GM23248 (cell line): ENCODE results near the gene FAM174B. TPM values are rescaled to one million over a fixed set of nuclear protein-coding genes. Genes with fewer than 3 reads are reported as not detected.

Experiments used
- DNase-seq: peaks from one replicate; pipeline ENCODE4 v3.0.0-alpha.2; 2015
- H2AFZ ChIP-seq: fragments of 200-600 bp; sonication (generic); 2 replicates; pipeline ENCODE4 v1.6.1; 2016; ENCODE audit warnings: antibody characterized with exemption
- H3F3A ChIP-seq: fragments of 200-600 bp; sonication (generic); 2 replicates; pipeline ENCODE4 v1.6.1; 2016; ENCODE audit warnings: mild to moderate bottlenecking, antibody characterized with exemption, mixed run types; ENCODE audit not compliant: insufficient read depth
- H3K27ac ChIP-seq: fragments of 200-600 bp; sonication (generic); 2 replicates; pipeline ENCODE4 v1.5.1; 2016; ENCODE audit warnings: mild to moderate bottlenecking
- H3K27me3 ChIP-seq: fragments of 200-600 bp; sonication (generic); replicated peaks from 2 replicates; pipeline ENCODE4 v1.6.1; 2016; ENCODE audit warnings: mild to moderate bottlenecking; ENCODE audit not compliant: insufficient read depth
- H3K36me3 ChIP-seq: fragments of 200-600 bp; sonication (generic); 2 replicates; pipeline ENCODE4 v1.6.1; 2016; ENCODE audit warnings: low read depth, mild to moderate bottlenecking
- H3K4me1 ChIP-seq: fragments of 200-600 bp; sonication (generic); 2 replicates; pipeline ENCODE4 v1.6.1; 2016; ENCODE audit warnings: mild to moderate bottlenecking; ENCODE audit not compliant: insufficient read depth
- H3K4me2 ChIP-seq: fragments of 200-600 bp; sonication (generic); one replicate; pipeline ENCODE4 v1.6.1; 2016; ENCODE audit warnings: mild to moderate bottlenecking; ENCODE audit not compliant: unreplicated experiment
- H3K4me3 ChIP-seq: fragments of 200-600 bp; sonication (generic); 2 replicates; pipeline ENCODE4 v1.5.1; 2016; ENCODE audit warnings: mild to moderate bottlenecking
- H3K79me2 ChIP-seq: fragments of 200-600 bp; sonication (generic); 2 replicates; pipeline ENCODE4 v1.6.1; 2016; ENCODE audit warnings: mild to moderate bottlenecking; ENCODE audit not compliant: insufficient read depth
- H3K9ac ChIP-seq: fragments of 200-600 bp; sonication (generic); 2 replicates; pipeline ENCODE4 v1.6.1; 2016; ENCODE audit warnings: mild to moderate bottlenecking
- H3K9me2 ChIP-seq: fragments of 200-600 bp; sonication (generic); 2 replicates; pipeline ENCODE4 v1.6.1; 2016; ENCODE audit warnings: mixed run types, mild to moderate bottlenecking, moderate library complexity; ENCODE audit not compliant: insufficient read depth
- H3K9me3 ChIP-seq: fragments of 200-600 bp; sonication (generic); one replicate; pipeline ENCODE4 v1.6.1; 2017; ENCODE audit warnings: low read depth
- H4K20me1 ChIP-seq: fragments of 200-600 bp; sonication (generic); 2 replicates; pipeline ENCODE4 v1.6.0; 2016; ENCODE audit not compliant: insufficient read depth
- EZH2 ChIP-seq: fragments of 200-600 bp; sonication (generic); IDR thresholded peaks from 2 replicates; pipeline ENCODE4 v1.6.1; 2018; ENCODE audit warnings: antibody characterized with exemption, mild to moderate bottlenecking; ENCODE audit not compliant: insufficient read depth, poor library complexity, severe bottlenecking
- EZH2phosphoT487 ChIP-seq: fragments of 200-600 bp; sonication (generic); IDR thresholded peaks from 2 replicates; pipeline ENCODE4 v1.6.1; 2018; ENCODE audit warnings: antibody characterized with exemption, moderate library complexity, mild to moderate bottlenecking, low read depth; ENCODE audit not compliant: insufficient read depth
- WGBS, 2 experiments: methylation state at CpG; one replicate each; pipeline ENCODE4 v1.1.6; 2015 to 2017; ENCODE audit warnings: low lambda C conversion rate in 2 of 2, low coverage in 1 of 2; ENCODE audit errors: missing lambda C conversion rate in 2 of 2; 5-methylcytosine and 5-hydroxymethylcytosine counted together
- in situ Hi-C: fragments of 300-500 bp; cut with MboI; formaldehyde crosslinking; loops from 2 replicates; pipeline ENCODE4 v1.15.0; 2020
- polyA plus RNA-seq: library from polyadenylated mRNA; unstranded; fragments of >200 nt; fragmentation: Nextera tagmentation; extraction: Ambion mirVana; gene quantifications from 2 replicates; pipeline ENCODE4 v1.2.1, GENCODE V29; 2016
- total RNA-seq: library from RNA; depleted of rRNA; stranded (reverse); fragments of >200 nt; shearing (Covaris generic); gene quantifications from 2 replicates; pipeline ENCODE4 v1.2.3, GENCODE V29; 2014

The FAM174B gene
- total and polyA plus RNA-seq, 2 experiments from 2014 or later = 1.8 to 4.4 TPM

DNA sequence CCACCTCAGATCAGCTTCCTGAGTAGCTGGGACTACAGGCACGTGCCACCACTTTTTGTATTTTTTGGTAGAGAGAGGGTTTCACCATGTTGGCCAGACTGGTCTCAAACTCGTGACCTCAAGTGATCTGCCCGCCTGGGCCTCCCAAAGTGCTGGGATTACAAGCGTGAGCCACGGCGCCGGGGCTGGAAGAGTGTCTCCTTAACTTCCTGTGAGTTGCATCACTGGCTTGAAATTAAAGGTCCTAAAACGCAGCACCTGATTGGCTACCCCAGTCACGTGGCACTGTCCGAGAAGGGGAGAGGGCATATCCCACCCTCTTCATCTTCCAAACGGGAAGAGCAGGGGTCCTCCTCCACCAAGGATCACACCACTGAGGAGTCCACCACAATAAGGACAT, 5.5 kb upstream of the FAM174B start:
- Histone ChIP-seq H3K9ac (no peak overlapping the region), H2AFZ (no peak overlapping the region), H3K36me3 (no peaks in the 10 kb centered on the region), H3K4me1 (0 out of 2 replicates have a peak, but pooled peaks cover 4% of the 10 kb centered on the region), H3K27ac (no peak overlapping the region), H3K27me3 (no peaks in the 10 kb centered on the region; the same call in 1 of the 2 replicates), H3K79me2 (no peaks in the 10 kb centered on the region), H3K4me3 (no peak overlapping the region), H3K9me2 (no peaks in the 10 kb centered on the region), H3F3A (no peaks in the 10 kb centered on the region), H3K4me2 (no peak overlapping the region), H3K9me3 (no peaks in the 10 kb centered on the region), H4K20me1 (no peaks in the 10 kb centered on the region)
- in situ Hi-C loops = no loop called here
- DNase-seq = no peak
- WGBS, 2 experiments = 79 to 80% methylated on average over 11 of the region's 11 CpGs
- TF ChIP-seq EZH2phosphoT487 = no peak
- no peak for TF ChIP-seq EZH2

DNA sequence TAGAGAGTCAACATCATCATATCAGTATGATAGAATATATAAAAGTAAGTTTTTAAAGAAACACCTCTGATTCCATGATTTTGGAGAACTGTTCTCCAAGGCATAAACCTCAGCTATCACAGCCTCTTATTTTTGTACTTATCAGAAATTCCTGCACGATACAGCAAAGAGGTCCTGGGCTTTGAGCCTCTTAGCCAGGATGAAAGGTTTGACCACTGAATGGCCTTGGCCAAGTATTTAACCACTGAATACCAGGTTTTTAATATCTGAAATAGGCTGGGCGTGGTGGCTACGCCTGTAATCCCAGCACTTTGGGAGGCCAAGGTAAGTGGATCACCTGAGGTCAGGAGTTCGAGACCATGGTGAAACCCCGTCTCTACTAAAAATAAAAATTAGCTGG, 1.9 kb upstream of the FAM174B start:
- DNase-seq = no peak
- Histone ChIP-seq H3F3A (no peaks in the 10 kb centered on the region), H3K36me3 (no peaks in the 10 kb centered on the region), H3K4me2 (no peak overlapping the region), H3K9me2 (no peaks in the 10 kb centered on the region), H2AFZ (no peak overlapping the region), H3K79me2 (no peaks in the 10 kb centered on the region), H3K4me1 (no peaks in the 10 kb centered on the region), H3K27ac (no peak overlapping the region), H3K9ac (no peak overlapping the region), H3K27me3 (peaks cover 5% of the 10 kb centered on the region; the same call in 1 of the 2 replicates), H3K9me3 (no peaks in the 10 kb centered on the region), H4K20me1 (no peaks in the 10 kb centered on the region), H3K4me3 (no peak overlapping the region)
- WGBS, 2 experiments = 80 to 94% methylated on average over 5 of the region's 5 CpGs
- TF ChIP-seq EZH2 (no peak), EZH2phosphoT487 (no peak)
- in situ Hi-C loops = no loop called here

DNA sequence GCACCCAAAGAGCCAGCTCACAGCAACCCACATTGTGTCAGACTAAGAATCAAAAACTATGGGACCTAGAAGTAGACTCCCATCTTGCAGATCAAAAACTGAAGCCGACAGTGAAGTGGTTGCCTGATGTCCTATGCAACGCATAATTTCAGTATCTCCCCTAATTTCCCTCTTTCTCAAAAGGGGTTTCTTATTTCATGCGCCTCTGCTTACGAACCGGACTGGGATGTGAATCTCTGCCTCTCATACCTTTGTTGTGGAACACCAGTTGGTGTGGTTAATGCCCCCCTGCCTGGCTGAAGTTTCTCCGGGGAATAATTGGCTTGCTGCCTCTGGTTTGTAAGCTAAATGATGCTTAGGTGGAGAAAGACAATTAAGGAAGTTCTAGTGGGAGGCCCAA, 514 bp upstream of the FAM174B start:
- Histone ChIP-seq H3K9ac (no peak overlapping the region), H3K9me2 (no peaks in the 10 kb centered on the region), H3K4me2 (peak overlapping the region; percentile 70), H3K27me3 (peaks cover 5% of the 10 kb centered on the region; the same call in 1 of the 2 replicates), H4K20me1 (no peaks in the 10 kb centered on the region), H3K36me3 (no peaks in the 10 kb centered on the region), H3K4me1 (no peaks in the 10 kb centered on the region), H3K79me2 (no peaks in the 10 kb centered on the region), H3K27ac (no peak overlapping the region), H3K9me3 (no peaks in the 10 kb centered on the region), H2AFZ (peak overlapping the region; percentile 68), H3F3A (no peaks in the 10 kb centered on the region), H3K4me3 (peak overlapping the region; percentile 63)
- TF ChIP-seq EZH2 (no peak), EZH2phosphoT487 (no peak)
- 61 to 68% methylated on average over 6 of the region's 6 CpGs for WGBS, 2 experiments
- DNase-seq = no peak
- in situ Hi-C loops = no loop called here

DNA sequence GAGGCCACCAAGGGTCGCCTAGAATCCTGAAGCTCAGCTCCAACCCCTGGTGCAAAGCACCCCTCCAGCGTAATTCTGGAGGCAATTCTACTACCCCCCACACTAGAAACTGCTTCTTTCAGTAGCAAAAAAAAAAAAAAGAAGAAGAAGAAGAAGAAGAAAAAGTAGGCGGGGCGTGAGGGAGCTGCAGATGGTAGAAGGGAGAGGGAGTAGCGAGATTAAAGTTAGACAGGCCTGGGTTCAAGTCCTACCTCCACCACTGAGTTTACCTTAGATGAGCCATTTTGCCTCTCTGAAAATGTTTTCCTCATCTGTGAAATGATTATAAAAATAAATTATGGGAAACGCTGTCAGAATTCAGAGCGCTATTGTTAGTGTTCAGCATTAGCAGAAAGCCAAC, 913 bp downstream of the FAM174B start:
- H3K27me3 ChIP-seq = peaks cover 5% of the 10 kb centered on the region; the same call in 1 of the 2 replicates
- H3K9me2 ChIP-seq = no peaks in the 10 kb centered on the region
- no peaks in the 10 kb centered on the region for H3F3A ChIP-seq
- H3K4me2 ChIP-seq = peak overlapping the region; percentile 70
- H3K4me1 ChIP-seq = no peaks in the 10 kb centered on the region
- H3K9me3 ChIP-seq = no peaks in the 10 kb centered on the region
- H3K79me2 ChIP-seq = no peaks in the 10 kb centered on the region
- DNase-seq = no peak
- no peaks in the 10 kb centered on the region for H3K36me3 ChIP-seq
- WGBS, 2 experiments = 58 to 63% methylated on average over 7 of the region's 7 CpGs
- in situ Hi-C loops = no loop called here
- no peak overlapping the region for H3K27ac ChIP-seq
- no peaks in the 10 kb centered on the region for H4K20me1 ChIP-seq
- TF ChIP-seq EZH2phosphoT487 (no peak), EZH2 (no peak)
- H2AFZ ChIP-seq = no peak overlapping the region
- no peak overlapping the region for H3K9ac ChIP-seq
- H3K4me3 ChIP-seq = peak overlapping the region; percentile 63; the same call in 1 of the 2 replicates
